Ishikawa (cell line): ENCODE results near the gene SLC9A1.

Source experiments
- CEBPB ChIP-seq: IDR thresholded peaks from 2 replicates; pipeline ENCODE4 v1.6.1; 2012
- CREB1 ChIP-seq: IDR thresholded peaks from 2 replicates; pipeline ENCODE4 v1.6.1; 2012; ENCODE audit warnings: low read depth
- EGR1 ChIP-seq: IDR thresholded peaks from 2 replicates; pipeline ENCODE4 v1.6.1; 2012
- EP300 ChIP-seq: IDR thresholded peaks from 2 replicates; pipeline ENCODE4 v1.6.1; 2012; ENCODE audit warnings: borderline replicate concordance
- FOXM1 ChIP-seq: IDR thresholded peaks from 2 replicates; pipeline ENCODE4 v1.6.1; 2012; ENCODE audit warnings: low read depth, borderline replicate concordance
- MAX ChIP-seq: IDR thresholded peaks from 2 replicates; pipeline ENCODE4 v1.6.1; 2012
- NFIC ChIP-seq: IDR thresholded peaks from 2 replicates; pipeline ENCODE4 v1.6.1; 2012
- RAD21 ChIP-seq: IDR thresholded peaks from 2 replicates; pipeline ENCODE4 v1.6.1; 2012; ENCODE audit warnings: low read depth
- REST ChIP-seq: IDR thresholded peaks from 2 replicates; pipeline ENCODE4 v1.6.1; 2012; ENCODE audit warnings: low read depth, mild to moderate bottlenecking
- TAF1 ChIP-seq: IDR thresholded peaks from 2 replicates; pipeline ENCODE4 v1.6.1; 2012; ENCODE audit warnings: low read depth, mild to moderate bottlenecking
- TCF12 ChIP-seq: IDR thresholded peaks from 2 replicates; pipeline ENCODE4 v1.6.1; 2012; ENCODE audit warnings: low read depth
- TEAD4 ChIP-seq: IDR thresholded peaks from 2 replicates; pipeline ENCODE4 v1.6.1; 2012
- USF1 ChIP-seq: IDR thresholded peaks from 2 replicates; pipeline ENCODE4 v1.6.1; 2012
- YY1 ChIP-seq: IDR thresholded peaks from 2 replicates; pipeline ENCODE4 v1.6.1; 2012; ENCODE audit warnings: low read depth
- ZBTB7A ChIP-seq: IDR thresholded peaks from 2 replicates; pipeline ENCODE4 v1.6.1; 2012; ENCODE audit warnings: low read depth

SLC9A1 gene

GRCh38 chr1:27057389-27057788 lies 97.5 kb downstream of the SLC9A1 start:
- TF ChIP-seq CEBPB (no peak), TEAD4 (no peak), NFIC (no peak), MAX (no peak), TCF12 (no peak)

- no peak for TF ChIP-seq FOXM1
- TF ChIP-seq NFIC = no peak
- TF ChIP-seq EP300 = no peak
- no peak for TF ChIP-seq RAD21
- no peak for TF ChIP-seq EGR1
- no peak for TF ChIP-seq TAF1
- TF ChIP-seq REST = no peak
- TF ChIP-seq TEAD4 = no peak
- no peak for TF ChIP-seq ZBTB7A
- no peak for TF ChIP-seq USF1
- TF ChIP-seq TCF12 = no peak
These were observed 100.8 kb downstream of the SLC9A1 start for GRCh38 chr1:27053977-27054753.

- TF ChIP-seq CEBPB (no peak), EGR1 (no peak), USF1 (peak; percentile 70), TCF12 (no peak), MAX (no peak), NFIC (no peak), FOXM1 (no peak)
These were observed 102.4 kb downstream of the SLC9A1 start for GRCh38 chr1:27052527-27052926.

GRCh38 chr1:27049607-27050006 lies 105.3 kb downstream of the SLC9A1 start:
- TF ChIP-seq YY1 (peak; percentile 89), REST (no peak), MAX (peak; percentile 93), USF1 (peak; percentile 56)

GRCh38 chr1:27049100-27049499 lies 105.8 kb downstream of the SLC9A1 start:
- TF ChIP-seq CREB1 = no peak
- no peak for TF ChIP-seq ZBTB7A
- TF ChIP-seq EP300 = no peak
- no peak for TF ChIP-seq CEBPB
